Testis (tissue), 3 donors: ENCODE results near the gene TTC28. TPM values are rescaled to one million over a fixed set of nuclear protein-coding genes. Genes with fewer than 3 reads are reported as not detected.

Experiments
- DNase-seq: peaks from one replicate; pipeline ENCODE4 v3.0.0-alpha.2; 2019
- H3K27ac ChIP-seq, 2 donors: fragments of 200-600 bp; sonication (generic); one replicate each; pipeline ENCODE4 v1.5.1; 2019
- H3K27me3 ChIP-seq: fragments of 200-600 bp; sonication (generic); one replicate; pipeline ENCODE4 v1.5.1; 2019
- H3K36me3 ChIP-seq: fragments of 200-600 bp; sonication (generic); one replicate; pipeline ENCODE4 v1.5.1; 2017; ENCODE audit warnings: low read depth; ENCODE audit errors: missing control alignments
- H3K4me1 ChIP-seq: fragments of 200-600 bp; sonication (generic); one replicate; pipeline ENCODE4 v1.5.1; 2019
- H3K4me3 ChIP-seq, 2 donors: fragments of 200-600 bp; sonication (generic); one replicate each; pipeline ENCODE4 v1.5.1; 2017 to 2019
- H3K9me3 ChIP-seq: fragments of 200-600 bp; sonication (generic); one replicate; pipeline ENCODE4 v1.5.1; 2017
- POLR2A ChIP-seq: fragments of 450-650 bp; IDR thresholded peaks from one replicate; pipeline ENCODE4 v1.6.1; 2017; ENCODE audit warnings: antibody characterized with exemption, mild to moderate bottlenecking, moderate library complexity
- WGBS, 2 donors: methylation state at CpG; one replicate each; pipeline ENCODE4 v1.1.5; 2018; 5-methylcytosine and 5-hydroxymethylcytosine counted together
- intact Hi-C: fragments of 100-400 bp; cut with DNase I; formaldehyde crosslinking; loops from one replicate; pipeline ENCODE4 v1.15.1; 2023; ENCODE audit warnings: low total_unique reads
- polyA plus RNA-seq: library from polyadenylated mRNA; stranded (reverse); fragments of 350-450 nt; fragmentation: Illumina TruSeq; extraction: RNeasy Lipid Tissue Mini Kit (QIAGEN cat#74804); gene quantifications from one replicate; pipeline ENCODE4 v1.2.3, GENCODE V29; 2014; ENCODE audit warnings: low read depth, low replicate concordance; ENCODE audit not compliant: insufficient read depth
- total RNA-seq, 2 donors: library from RNA; depleted of rRNA; stranded (reverse); fragments of >200 nt; gene quantifications; one replicate each; pipeline ENCODE4 v1.2.3, GENCODE V29; 2016
- TF ChIP-seq, protein P1 (sequence below), 3 experiments: fragments of 450-650 bp in 2 of 3; fragments of 200-600 bp in 1 of 3; sonication (generic) in 1 of 3; IDR thresholded peaks; one replicate each; pipeline ENCODE4 v1.5.1; 2016 to 2019; ENCODE audit warnings: antibody characterized with exemption in 3 of 3, mild to moderate bottlenecking in 2 of 3, moderate library complexity in 1 of 3

TTC28 gene
- total and polyA plus RNA-seq, 3 donors from 2014 or later = 29.4 to 121 (median 75.5) TPM

DNA sequence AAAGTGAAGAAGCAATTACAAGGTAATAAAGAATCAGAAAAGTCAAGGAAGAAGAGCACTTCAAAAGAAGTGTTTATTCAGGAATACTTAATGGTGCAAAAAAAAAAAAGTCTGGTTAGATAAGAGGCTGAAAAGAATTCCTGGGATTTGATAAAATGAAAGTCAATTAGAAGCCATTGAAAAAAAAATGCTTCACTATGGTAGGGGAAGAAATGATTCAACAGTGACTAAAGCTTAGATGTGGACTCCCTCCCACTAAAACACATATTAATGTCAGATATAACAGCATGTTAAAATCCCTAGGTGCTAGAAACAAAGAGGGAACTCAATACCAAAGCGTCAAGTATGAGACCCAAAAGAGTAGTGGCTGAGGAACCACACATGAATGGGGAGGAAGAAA lies 425.2 kb downstream of the TTC28 start:
- TF ChIP-seq, protein P1, sequence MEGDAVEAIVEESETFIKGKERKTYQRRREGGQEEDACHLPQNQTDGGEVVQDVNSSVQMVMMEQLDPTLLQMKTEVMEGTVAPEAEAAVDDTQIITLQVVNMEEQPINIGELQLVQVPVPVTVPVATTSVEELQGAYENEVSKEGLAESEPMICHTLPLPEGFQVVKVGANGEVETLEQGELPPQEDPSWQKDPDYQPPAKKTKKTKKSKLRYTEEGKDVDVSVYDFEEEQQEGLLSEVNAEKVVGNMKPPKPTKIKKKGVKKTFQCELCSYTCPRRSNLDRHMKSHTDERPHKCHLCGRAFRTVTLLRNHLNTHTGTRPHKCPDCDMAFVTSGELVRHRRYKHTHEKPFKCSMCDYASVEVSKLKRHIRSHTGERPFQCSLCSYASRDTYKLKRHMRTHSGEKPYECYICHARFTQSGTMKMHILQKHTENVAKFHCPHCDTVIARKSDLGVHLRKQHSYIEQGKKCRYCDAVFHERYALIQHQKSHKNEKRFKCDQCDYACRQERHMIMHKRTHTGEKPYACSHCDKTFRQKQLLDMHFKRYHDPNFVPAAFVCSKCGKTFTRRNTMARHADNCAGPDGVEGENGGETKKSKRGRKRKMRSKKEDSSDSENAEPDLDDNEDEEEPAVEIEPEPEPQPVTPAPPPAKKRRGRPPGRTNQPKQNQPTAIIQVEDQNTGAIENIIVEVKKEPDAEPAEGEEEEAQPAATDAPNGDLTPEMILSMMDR (IDR thresholded peaks at IDR 0.05) = no peak
- TF ChIP-seq POLR2A = no peak
- DNase-seq = no peak
- intact Hi-C loops = no loop called here
- 91 to 96% methylated on average over 1 of the region's 1 CpG for WGBS, 2 donors
- H3K9me3 ChIP-seq = no peaks in the 10 kb centered on the region
- H3K27me3 ChIP-seq = no peaks in the 10 kb centered on the region
- H3K27ac ChIP-seq = no peak overlapping the region
- H3K4me3 ChIP-seq = no peak overlapping the region
- H3K36me3 ChIP-seq = no peaks in the 10 kb centered on the region
- H3K4me1 ChIP-seq = no peaks in the 10 kb centered on the region

DNA sequence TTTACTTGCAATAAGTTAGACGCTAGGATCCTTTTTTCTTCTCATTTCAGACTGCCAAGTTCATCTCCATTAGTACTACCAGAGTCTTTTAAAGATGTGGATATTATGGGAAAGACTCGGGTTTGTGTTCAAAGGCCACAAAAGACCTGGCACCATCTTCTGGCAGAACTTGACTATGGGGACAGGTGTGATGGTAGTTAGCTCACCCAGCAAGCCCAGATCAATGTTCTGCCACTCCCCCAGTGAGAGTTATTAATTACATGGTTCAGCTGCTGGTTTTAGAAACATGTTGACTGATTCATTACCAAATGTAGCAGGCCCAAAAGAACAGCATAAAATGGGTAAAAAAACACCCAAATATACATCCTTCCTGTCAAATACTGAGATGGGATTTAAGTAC lies 427.1 kb downstream of the TTC28 start:
- Histone ChIP-seq H3K27ac (no peak overlapping the region), H3K36me3 (no peaks in the 10 kb centered on the region), H3K4me3 (no peak overlapping the region), H3K4me1 (peaks cover 9% of the 10 kb centered on the region), H3K27me3 (no peaks in the 10 kb centered on the region), H3K9me3 (no peaks in the 10 kb centered on the region)
- WGBS, 2 donors = 67 to 96% methylated on average over 2 of the region's 2 CpGs
- intact Hi-C loops = no loop called here
- DNase-seq = no peak
- no peak for TF ChIP-seq POLR2A
- TF ChIP-seq, protein P1 (IDR thresholded peaks at IDR 0.05) = no peak

DNA sequence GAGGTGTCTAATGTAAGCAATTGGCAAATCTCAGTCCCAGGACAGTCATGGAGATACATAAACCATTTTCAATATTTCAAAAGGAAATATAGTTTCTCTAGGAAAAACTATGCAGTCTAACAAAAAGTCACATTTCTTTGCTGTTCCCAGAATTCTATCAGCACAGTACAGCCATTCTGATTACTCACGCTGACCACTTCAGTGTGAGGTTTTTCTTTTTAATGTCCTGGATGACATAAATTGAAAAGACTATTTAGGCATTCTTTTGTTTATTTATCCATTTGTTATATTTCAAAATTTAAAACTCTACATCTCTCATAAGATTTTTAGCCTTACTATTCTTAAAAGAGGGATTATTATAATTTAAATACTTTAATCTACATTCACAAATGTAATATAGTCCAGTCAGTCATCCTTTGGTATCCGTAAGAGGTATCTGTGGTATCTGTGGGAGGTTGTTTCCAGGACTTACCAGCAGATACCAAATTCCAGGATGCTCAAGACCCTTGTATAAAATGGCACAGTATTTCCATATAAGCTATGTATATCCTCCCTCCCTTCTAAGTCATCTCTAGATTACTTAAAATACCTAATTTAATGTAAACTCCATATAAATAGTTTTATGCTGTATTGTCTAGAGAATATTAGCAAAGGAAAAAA lies 429.5 kb downstream of the TTC28 start:
- no peak overlapping the region for H3K27ac ChIP-seq
- H3K4me1 ChIP-seq = peaks cover 9% of the 10 kb centered on the region
- H3K4me3 ChIP-seq = no peak overlapping the region
- 72 to 87% methylated on average over 2 of the region's 2 CpGs for WGBS, 2 donors
- H3K9me3 ChIP-seq = no peaks in the 10 kb centered on the region
- no peak for DNase-seq
- intact Hi-C loops = no loop called here
- TF ChIP-seq, protein P1 (IDR thresholded peaks at IDR 0.05) = no peak
- TF ChIP-seq POLR2A = no peak
- no peaks in the 10 kb centered on the region for H3K27me3 ChIP-seq
- H3K36me3 ChIP-seq = no peaks in the 10 kb centered on the region

DNA sequence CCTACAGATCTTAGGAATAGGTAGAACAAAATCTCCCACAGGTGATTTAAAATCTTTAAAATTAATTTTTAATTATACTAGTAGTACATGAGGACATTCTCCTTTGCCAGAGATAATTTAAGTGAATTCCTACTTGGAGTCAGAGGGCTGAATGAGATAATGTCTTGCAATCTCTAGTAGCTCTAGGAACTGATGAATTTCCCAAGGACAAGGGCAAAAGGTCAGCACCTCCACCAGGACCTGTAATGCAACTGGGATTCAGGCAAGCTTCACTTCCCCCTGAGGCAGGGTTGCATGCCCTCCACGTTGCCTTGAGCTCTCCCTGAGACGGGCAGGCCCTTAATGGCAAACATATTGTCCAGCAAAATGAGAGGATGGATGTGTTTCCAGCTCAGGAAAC lies 430.2 kb downstream of the TTC28 start:
- H3K36me3 ChIP-seq = no peaks in the 10 kb centered on the region
- no peaks in the 10 kb centered on the region for H3K27me3 ChIP-seq
- DNase-seq = no peak
- 79 to 83% methylated on average over 2 of the region's 2 CpGs for WGBS, 2 donors
- peaks cover 9% of the 10 kb centered on the region for H3K4me1 ChIP-seq
- intact Hi-C loops = no loop called here
- no peak overlapping the region for H3K4me3 ChIP-seq
- TF ChIP-seq POLR2A = no peak
- TF ChIP-seq, protein P1 (IDR thresholded peaks at IDR 0.05) = no peak
- H3K9me3 ChIP-seq = no peaks in the 10 kb centered on the region
- no peak overlapping the region for H3K27ac ChIP-seq
